Mesenchymal stem cell (in vitro differentiated cells and primary cell): ENCODE results near the gene L3MBTL1.

Experiments used
- DNase-seq: peaks from one replicate; pipeline ENCODE4 v3.0.0-alpha.2; 2013
- H2AFZ ChIP-seq: one replicate; pipeline ENCODE4 v1.6.1; 2013; ENCODE audit warnings: low read depth, mild to moderate bottlenecking, control low read depth, inconsistent platforms, low read length, moderate library complexity
- H2AK5ac ChIP-seq: 2 replicates; pipeline ENCODE4 v1.6.1; 2013; ENCODE audit warnings: low read length, moderate library complexity, mild to moderate bottlenecking, inconsistent platforms; ENCODE audit not compliant: severe bottlenecking
- H2BK120ac ChIP-seq: one replicate; pipeline ENCODE4 v1.6.1; 2013; ENCODE audit warnings: low read depth, mild to moderate bottlenecking, inconsistent platforms, low read length, moderate library complexity
- H2BK12ac ChIP-seq, 2 experiments: one replicate each; pipeline ENCODE4 v1.6.1; 2013; ENCODE audit warnings: inconsistent platforms in 2 of 2, low read length in 2 of 2, mild to moderate bottlenecking in 2 of 2, moderate library complexity in 2 of 2, control low read depth in 1 of 2
- H2BK15ac ChIP-seq: one replicate; pipeline ENCODE4 v1.6.1; 2013; ENCODE audit warnings: mild to moderate bottlenecking, low read depth, inconsistent platforms; ENCODE audit not compliant: poor library complexity, severe bottlenecking
- H2BK5ac ChIP-seq: 2 replicates; pipeline ENCODE4 v1.6.1; 2013; ENCODE audit warnings: low read depth, mild to moderate bottlenecking, low read length, control low read depth, inconsistent platforms; ENCODE audit not compliant: poor library complexity, severe bottlenecking
- H3K14ac ChIP-seq, 2 experiments: one replicate each; pipeline ENCODE4 v1.6.1; 2013; ENCODE audit warnings: inconsistent platforms in 2 of 2, low read length in 2 of 2, control low read depth in 1 of 2, mild to moderate bottlenecking in 1 of 2, moderate library complexity in 1 of 2
- H3K18ac ChIP-seq, 2 experiments: one replicate each; pipeline ENCODE4 v1.6.1; 2013; ENCODE audit warnings: inconsistent platforms in 2 of 2, low read length in 2 of 2, control low read depth in 1 of 2, low read depth in 1 of 2, mild to moderate bottlenecking in 1 of 2
- H3K23ac ChIP-seq, 2 experiments: one replicate each; pipeline ENCODE4 v1.6.1; 2013; ENCODE audit warnings: inconsistent platforms in 2 of 2, low read length in 2 of 2, mild to moderate bottlenecking in 2 of 2, moderate library complexity in 2 of 2, control low read depth in 1 of 2
- H3K27ac ChIP-seq: 2 replicates; pipeline ENCODE4 v1.5.1; 2013; ENCODE audit warnings: mild to moderate bottlenecking, moderate library complexity, low read length, control low read depth, inconsistent platforms; ENCODE audit not compliant: poor library complexity, severe bottlenecking
- H3K27me3 ChIP-seq, 2 experiments: 2 replicates each; pipeline versions ENCODE4 v1.6.1 to v1.7.0; 2013; ENCODE audit warnings: low read length in 2 of 2, mild to moderate bottlenecking in 2 of 2, moderate library complexity in 2 of 2, control low read depth in 1 of 2, inconsistent platforms in 1 of 2; ENCODE audit not compliant: control insufficient read depth in 1 of 2, insufficient read depth in 1 of 2
- H3K36me3 ChIP-seq, 2 experiments: 2 replicates each; pipeline versions ENCODE4 v1.6.1 to v1.7.0; 2013; ENCODE audit warnings: low read length in 2 of 2, control low read depth in 1 of 2, inconsistent platforms in 1 of 2, low read depth in 1 of 2, mild to moderate bottlenecking in 1 of 2; ENCODE audit not compliant: insufficient read depth in 2 of 2, control insufficient read depth in 1 of 2
- H3K4ac ChIP-seq, 2 experiments: one replicate each; pipeline ENCODE4 v1.6.1; 2013; ENCODE audit warnings: inconsistent platforms in 2 of 2, low read length in 2 of 2, mild to moderate bottlenecking in 2 of 2, moderate library complexity in 2 of 2, control low read depth in 1 of 2, low read depth in 1 of 2
- H3K4me1 ChIP-seq: 2 replicates; pipeline ENCODE4 v1.6.1; 2013; ENCODE audit warnings: low read depth, low read length, control low read depth; ENCODE audit not compliant: control insufficient read depth, insufficient read depth
- H3K4me2 ChIP-seq: 2 replicates; pipeline ENCODE4 v1.6.1; 2013; ENCODE audit warnings: low read length, mild to moderate bottlenecking, inconsistent platforms; ENCODE audit not compliant: poor library complexity, severe bottlenecking
- H3K4me3 ChIP-seq, 2 experiments: 2 replicates each; pipeline versions ENCODE4 v1.5.1 to v1.7.0; 2013; ENCODE audit warnings: low read length in 2 of 2, mild to moderate bottlenecking in 2 of 2, control low read depth in 1 of 2, low read depth in 1 of 2; ENCODE audit not compliant: insufficient read depth in 1 of 2
- H3K79me1 ChIP-seq: replicated peaks from 2 replicates; pipeline ENCODE4 v1.6.1; 2013; ENCODE audit warnings: mild to moderate bottlenecking, control low read depth, low read length, inconsistent platforms; ENCODE audit not compliant: poor library complexity, severe bottlenecking
- H3K9ac ChIP-seq: 2 replicates; pipeline ENCODE4 v1.7.0; 2013; ENCODE audit warnings: mild to moderate bottlenecking, low read length, moderate library complexity
- H3K9me3 ChIP-seq: 2 replicates; pipeline ENCODE4 v1.7.0; 2013; ENCODE audit warnings: mild to moderate bottlenecking, low read length; ENCODE audit not compliant: control insufficient read depth
- H4K8ac ChIP-seq: one replicate; pipeline ENCODE4 v1.6.1; 2013; ENCODE audit warnings: inconsistent platforms, mild to moderate bottlenecking, low read length, moderate library complexity
- H4K91ac ChIP-seq: one replicate; pipeline ENCODE4 v1.6.1; 2013; ENCODE audit warnings: mild to moderate bottlenecking, low read length, inconsistent platforms
- WGBS: methylation state at CpG from one replicate; pipeline ENCODE4 v1.1.7; 2013; ENCODE audit warnings: mixed read lengths; 5-methylcytosine and 5-hydroxymethylcytosine counted together

Gene L3MBTL1

GRCh38 chr20:43535370-43536004, 28.0 kb downstream of the L3MBTL1 start:
- Histone ChIP-seq H3K23ac (no peak overlapping the region), H4K8ac (no peak overlapping the region), H4K91ac (no peak overlapping the region), H2BK12ac (no peak overlapping the region), H2AK5ac (no peak overlapping the region), H3K18ac (no peak overlapping the region), H3K9me3 (no peaks in the 10 kb centered on the region), H2BK120ac (no peak overlapping the region), H3K4me2 (no peak overlapping the region), H3K4ac (no peak overlapping the region), H3K4me1 (peaks cover 6% of the 10 kb centered on the region), H3K14ac (no peak overlapping the region), H3K36me3 (peaks cover 0 to 41% of the 10 kb centered on the region in 2 experiments), H2BK15ac (no peak overlapping the region), H3K4me3 (no peak overlapping the region), H3K27me3 (no peaks in the 10 kb centered on the region), H2AFZ (no peak overlapping the region), H3K27ac (no peak overlapping the region), H3K9ac (no peak overlapping the region), H2BK5ac (no peak overlapping the region), H3K79me1 (no peaks in the 10 kb centered on the region)
- no peak for DNase-seq
- WGBS, result 86% methylated on average over 7 of the region's 7 CpGs

GRCh38 chr20:43536041-43536816, 28.7 kb downstream of the L3MBTL1 start:
- no peaks in the 10 kb centered on the region for H3K9me3 ChIP-seq
- no peak overlapping the region for H4K91ac ChIP-seq

GRCh38 chr20:43536817-43537440, 29.4 kb downstream of the L3MBTL1 start:
- H3K4ac ChIP-seq, result no peak overlapping the region
- H3K4me3 ChIP-seq, result no peak overlapping the region
- H3K14ac ChIP-seq, result no peak overlapping the region
- no peak overlapping the region for H3K9ac ChIP-seq
- no peak overlapping the region for H4K8ac ChIP-seq
- H3K27me3 ChIP-seq, result no peaks in the 10 kb centered on the region
- H3K4me2 ChIP-seq, result no peak overlapping the region
- H3K4me1 ChIP-seq, result peaks cover 4% of the 10 kb centered on the region
- no peak overlapping the region for H3K23ac ChIP-seq
- no peak for DNase-seq
- H2BK120ac ChIP-seq, result no peak overlapping the region
- no peak overlapping the region for H2AK5ac ChIP-seq
- no peak overlapping the region for H2BK15ac ChIP-seq
- H3K27ac ChIP-seq, result no peak overlapping the region
- no peak overlapping the region for H2BK5ac ChIP-seq
- H2BK12ac ChIP-seq, result no peak overlapping the region
- H3K9me3 ChIP-seq, result no peaks in the 10 kb centered on the region
- WGBS, result 64% methylated on average over 2 of the region's 2 CpGs
- H3K79me1 ChIP-seq, result no peaks in the 10 kb centered on the region
- peaks cover 0 to 45% of the 10 kb centered on the region in 2 experiments for H3K36me3 ChIP-seq
- no peak overlapping the region for H2AFZ ChIP-seq
- H4K91ac ChIP-seq, result no peak overlapping the region
- H3K18ac ChIP-seq, result no peak overlapping the region

More at GRCh38 chr20:43536041-43536816, 28.7 kb downstream of the L3MBTL1 start:
- no peak overlapping the region for H2BK5ac ChIP-seq
- H2AK5ac ChIP-seq, result no peak overlapping the region
- H2BK12ac ChIP-seq, result no peak overlapping the region
- H4K8ac ChIP-seq, result no peak overlapping the region
- no peak overlapping the region for H3K18ac ChIP-seq
- H3K23ac ChIP-seq, result no peak overlapping the region
- H3K4me3 ChIP-seq, result no peak overlapping the region
- no peak for DNase-seq
- H3K4me1 ChIP-seq, result peaks cover 4% of the 10 kb centered on the region
- no peak overlapping the region for H3K4ac ChIP-seq
- 90% methylated on average over 19 of the region's 19 CpGs for WGBS
- H3K27ac ChIP-seq, result no peak overlapping the region
- H3K36me3 ChIP-seq, result peaks cover 0 to 43% of the 10 kb centered on the region in 2 experiments
- H3K4me2 ChIP-seq, result no peak overlapping the region
- no peaks in the 10 kb centered on the region for H3K27me3 ChIP-seq
- H2AFZ ChIP-seq, result no peak overlapping the region
- no peaks in the 10 kb centered on the region for H3K79me1 ChIP-seq
- no peak overlapping the region for H2BK15ac ChIP-seq
- H3K14ac ChIP-seq, result no peak overlapping the region
- H2BK120ac ChIP-seq, result no peak overlapping the region
- H3K9ac ChIP-seq, result no peak overlapping the region
